ENCODE measurements around the gene TENT4A.

Gene TENT4A

GRCh38 chr5:6723816-6724300 is 10.6 kb downstream of the TENT4A start:
- no peak for DNase-seq (ENCODE audit: low read depth)
- no peak overlapping the region for H3K4me3 ChIP-seq (ENCODE audit: control insufficient read depth, low read depth, low read length)
- TF ChIP-seq CTCF (IDR thresholded peaks at IDR 0.05; ENCODE audit: control insufficient read depth, insufficient read depth, low read depth, low read length, missing control alignments) = no peak

DNA sequence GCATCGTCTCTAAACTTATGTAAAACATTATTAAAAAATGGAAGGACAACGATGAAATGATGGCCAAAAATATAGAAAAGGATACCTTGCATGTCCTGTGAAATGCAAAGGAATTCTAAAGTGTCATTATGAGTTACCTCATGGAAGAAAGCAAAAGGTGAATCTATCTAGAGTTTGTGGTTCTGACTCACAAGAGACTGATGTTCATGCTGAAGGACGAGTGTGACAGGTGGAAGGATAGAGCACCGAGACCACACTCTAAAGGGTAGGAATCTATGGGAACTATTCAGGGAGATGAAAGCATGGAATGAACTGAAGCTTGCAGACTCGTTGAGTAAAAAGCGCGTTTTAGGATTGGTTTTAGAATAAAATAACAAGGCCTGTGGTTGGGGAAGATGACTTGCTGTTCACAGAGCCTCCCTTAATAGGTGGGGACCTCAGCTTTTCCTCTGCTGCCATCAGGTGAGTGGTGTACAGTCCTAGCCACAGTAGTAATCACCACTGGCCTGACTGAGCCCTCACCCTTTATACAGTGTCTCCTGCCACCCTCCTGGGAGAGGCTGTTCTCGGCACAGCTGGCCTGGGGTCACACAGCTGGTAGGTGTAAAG is 11.2 kb downstream of the TENT4A start:
- no peak for TF ChIP-seq CTCF (IDR thresholded peaks at IDR 0.05; ENCODE audit: control insufficient read depth, insufficient read depth, low read depth, low read length, missing control alignments)
- H3K4me3 ChIP-seq (ENCODE audit: control insufficient read depth, low read depth, low read length) = no peak overlapping the region
- no peak for DNase-seq (ENCODE audit: low read depth)

- no peak for TF ChIP-seq CTCF (IDR thresholded peaks at IDR 0.05; ENCODE audit: control insufficient read depth, insufficient read depth, low read depth, low read length, missing control alignments)
- H3K4me3 ChIP-seq (ENCODE audit: control insufficient read depth, low read depth, low read length) = no peak overlapping the region
- DNase-seq (ENCODE audit: low read depth) = no peak
Observed at GRCh38 chr5:6725421-6725820, 12.2 kb downstream of the TENT4A start.

DNA sequence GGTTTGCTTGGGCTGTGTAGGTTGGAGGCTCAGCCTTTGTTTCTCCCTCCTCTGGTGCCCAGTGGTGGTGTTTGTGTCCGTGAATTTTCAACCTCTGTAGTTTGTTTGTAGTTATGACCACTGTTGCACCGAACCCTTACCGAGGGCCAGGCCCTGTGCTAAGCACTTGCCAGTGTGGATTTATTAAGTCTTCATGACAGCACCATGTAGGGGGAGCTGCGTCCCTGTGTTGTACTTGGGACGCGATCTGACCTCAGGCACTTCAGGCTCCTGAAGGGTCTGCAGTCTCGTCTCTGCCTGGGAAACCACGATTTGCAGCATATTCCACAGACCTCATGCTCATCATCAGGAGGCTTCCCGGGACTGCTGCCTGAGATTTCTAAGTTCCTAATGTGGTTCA is 12.8 kb downstream of the TENT4A start:
- DNase-seq (ENCODE audit: low read depth) = no peak
- TF ChIP-seq CTCF (IDR thresholded peaks at IDR 0.05; ENCODE audit: control insufficient read depth, insufficient read depth, low read depth, low read length, missing control alignments) = no peak

DNA sequence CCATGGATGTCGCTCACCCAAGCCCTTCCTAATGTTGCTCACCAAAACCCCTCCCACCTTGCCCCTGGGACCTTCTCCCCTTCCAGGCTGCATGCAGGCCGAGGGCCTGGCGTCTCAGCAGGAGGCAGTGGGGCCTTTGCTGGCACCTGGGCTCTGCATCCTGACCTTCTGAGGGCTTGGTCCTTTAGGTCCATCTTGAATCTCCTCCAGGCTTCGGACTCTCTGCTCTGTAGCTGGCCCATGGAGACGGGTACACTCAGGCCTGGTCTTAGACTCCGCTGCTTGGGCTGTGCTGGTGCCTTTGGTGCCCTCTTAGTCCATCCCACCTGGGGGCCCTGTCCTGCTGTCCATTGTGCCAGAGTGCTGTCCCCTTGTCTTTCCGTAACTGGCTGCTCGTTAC is 14.0 kb downstream of the TENT4A start:
- no peak for DNase-seq (ENCODE audit: low read depth)
- no peak for TF ChIP-seq CTCF (IDR thresholded peaks at IDR 0.05; ENCODE audit: control insufficient read depth, insufficient read depth, low read depth, low read length, missing control alignments)
- no peak overlapping the region for H3K4me3 ChIP-seq (ENCODE audit: control insufficient read depth, low read depth, low read length)

More for the DNA sequence above, 12.8 kb downstream of the TENT4A start:
- no peak overlapping the region for H3K4me3 ChIP-seq (ENCODE audit: control insufficient read depth, low read depth, low read length)

DNA sequence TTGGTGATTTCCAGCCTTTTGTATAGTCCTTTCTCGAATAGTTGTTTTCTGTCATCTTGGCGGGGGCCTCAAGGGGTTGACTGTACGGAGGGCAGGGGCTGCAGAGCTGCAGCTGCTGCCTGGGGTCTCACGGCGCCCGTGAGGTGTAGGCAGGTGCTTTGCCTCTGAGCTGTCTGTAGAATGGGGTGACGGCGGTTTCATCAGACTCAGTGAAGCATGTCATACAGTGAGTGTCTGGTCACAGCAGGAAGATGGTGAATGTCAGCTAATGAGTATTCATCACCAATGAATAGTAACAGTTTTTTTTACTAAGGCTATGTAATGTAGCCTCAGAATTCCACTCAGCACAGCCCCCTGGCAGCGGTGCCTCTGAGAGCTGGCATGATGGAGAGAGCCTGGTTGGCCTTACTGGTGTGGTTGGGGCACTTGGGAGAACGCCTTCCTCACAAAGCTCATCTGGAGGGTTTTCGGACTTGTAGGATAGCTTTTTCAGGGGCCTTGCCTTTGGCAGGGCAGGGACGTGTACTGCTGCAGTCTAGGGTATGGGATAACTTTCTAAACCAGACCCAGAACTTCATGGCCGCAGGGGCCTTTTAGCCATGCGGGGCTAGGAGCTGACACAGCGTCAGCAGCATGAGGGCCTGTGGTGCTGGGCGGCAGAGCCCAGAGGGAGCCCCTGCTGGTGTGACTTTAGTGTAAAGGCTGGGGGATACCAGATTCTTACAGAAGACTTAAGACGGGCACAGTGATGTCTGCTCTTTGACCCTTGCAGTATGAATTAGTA is 15.0 kb downstream of the TENT4A start:
- no peak overlapping the region for H3K4me3 ChIP-seq (ENCODE audit: control insufficient read depth, low read depth, low read length)
- no peak for DNase-seq (ENCODE audit: low read depth)
- no peak for TF ChIP-seq CTCF (IDR thresholded peaks at IDR 0.05; ENCODE audit: control insufficient read depth, insufficient read depth, low read depth, low read length, missing control alignments)
